Activated CD8-positive, alpha-beta memory T cell treated with anti-CD3 and anti-CD28 coated beads for 1 hour (primary cell): ENCODE results near the gene OR2T11.
"Not testable (repeated sequence)": the region's sequence is repeated elsewhere in the genome, so short reads cannot be mapped to it uniquely, and the experiment has no call there.

Source experiments
- DNase-seq, 2 donors: peaks; one replicate each; pipeline ENCODE4 v3.0.0-alpha.2; 2020; ENCODE audit warnings: low read depth in 1 of 2; ENCODE audit errors: extremely low read depth in 1 of 2

OR2T11 gene

DNA sequence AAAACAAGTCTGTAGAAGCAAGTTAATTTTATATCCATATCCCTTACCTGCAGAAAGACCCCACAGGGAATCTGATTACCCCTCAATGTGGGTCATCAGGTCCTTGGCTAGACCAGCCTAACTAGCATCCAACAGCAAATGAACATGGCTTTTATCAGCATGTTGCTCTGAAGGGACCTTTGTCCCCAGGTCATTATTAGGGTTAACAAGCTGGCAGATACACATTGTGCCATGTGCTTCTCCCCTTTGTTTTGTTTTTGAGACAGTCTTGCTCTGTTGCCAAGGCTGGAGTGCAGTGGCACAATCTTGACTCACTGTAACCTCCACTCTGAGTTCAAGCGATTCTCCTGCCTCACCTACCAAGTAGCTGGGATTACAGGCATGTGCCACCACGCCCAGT lies at the start of gene OR2T11:
Gene OR2T11, minus strand, starts transcription at position 101 of the 400 bp plus-strand sequence. CDS start 7,963 bp downstream, outside the sequence.
- DNase-seq, result not testable (repeated sequence)

DNA sequence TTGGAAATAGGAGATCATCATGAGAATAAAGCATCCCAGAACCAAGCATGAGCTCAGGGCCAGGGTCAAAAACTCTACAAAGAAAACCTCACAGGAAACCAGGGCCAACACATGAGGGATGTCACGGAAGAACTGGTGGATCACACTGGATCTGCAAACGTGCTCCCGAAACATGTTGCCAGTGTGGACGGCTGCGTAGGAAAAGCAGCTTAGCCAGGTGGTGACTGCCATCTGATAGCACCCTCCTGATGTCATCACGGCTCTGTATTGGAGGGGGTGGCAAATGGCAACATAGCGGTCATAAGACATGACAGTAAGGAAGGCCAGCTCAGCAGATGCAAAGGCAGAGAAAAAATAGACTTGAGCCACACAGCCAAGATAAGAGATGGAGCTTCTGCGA lies 46.8 kb upstream of the OR2T11 start:
- no peak for DNase-seq

DNA sequence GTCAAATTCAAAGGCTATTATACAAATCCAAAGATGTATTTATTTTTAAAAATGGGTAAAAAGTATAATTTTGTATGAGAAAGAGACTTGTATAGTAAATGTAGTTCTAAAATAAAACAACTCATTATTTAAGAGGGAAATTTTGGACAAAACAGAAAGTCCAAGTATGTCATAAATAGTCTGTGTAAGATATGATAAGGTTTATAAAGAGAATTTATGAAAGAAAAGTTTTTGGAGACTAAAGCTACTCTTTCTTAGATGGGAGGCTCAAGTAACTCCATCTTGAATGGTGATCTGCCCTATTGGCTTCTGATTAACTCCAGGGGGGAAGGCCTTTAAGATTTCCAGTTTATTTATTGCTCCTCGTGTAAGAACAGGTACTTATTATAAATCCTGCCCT lies 35.1 kb upstream of the OR2T11 start:
- no peak for DNase-seq

DNA sequence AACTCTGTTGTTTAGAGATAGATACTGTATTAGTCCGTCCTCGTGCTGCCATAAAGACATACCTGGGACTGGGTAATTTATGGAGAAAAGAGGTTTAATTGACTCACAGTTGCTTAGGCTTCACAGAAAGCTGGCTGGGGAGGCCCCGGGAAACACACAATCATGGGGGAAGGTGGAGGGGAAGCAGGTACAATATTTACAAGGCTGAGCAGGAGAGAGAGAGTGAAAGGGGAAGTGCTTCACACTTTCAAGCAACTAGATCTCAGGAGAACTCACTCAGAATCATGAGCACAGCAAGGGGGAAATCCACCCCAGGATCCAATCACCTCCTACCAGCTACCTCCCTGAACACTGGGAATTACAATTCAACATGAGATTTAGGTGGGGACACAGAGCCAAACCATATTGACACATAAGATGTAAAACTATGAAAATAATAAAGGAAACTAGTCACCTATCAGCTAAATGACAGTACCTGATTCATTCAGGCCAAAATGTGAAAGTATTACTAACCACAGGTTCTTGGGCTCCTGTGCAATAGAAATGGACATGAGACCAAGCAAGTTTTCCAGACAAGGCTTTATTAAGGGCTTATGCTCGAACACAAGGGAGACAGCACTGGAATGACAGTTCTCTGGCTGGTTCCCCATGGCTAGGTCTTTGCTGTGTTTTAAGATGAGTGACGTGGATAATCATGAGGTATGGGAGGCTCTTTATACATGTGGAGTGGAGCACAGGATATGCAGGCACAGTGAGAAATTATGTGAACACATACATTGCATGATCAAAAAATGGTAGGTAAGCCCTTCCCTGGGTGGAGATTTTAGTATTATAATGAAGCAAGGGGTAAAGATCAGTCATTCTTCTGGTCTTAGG lies 28.8 kb upstream of the OR2T11 start:
- DNase-seq, result not testable (repeated sequence)

DNA sequence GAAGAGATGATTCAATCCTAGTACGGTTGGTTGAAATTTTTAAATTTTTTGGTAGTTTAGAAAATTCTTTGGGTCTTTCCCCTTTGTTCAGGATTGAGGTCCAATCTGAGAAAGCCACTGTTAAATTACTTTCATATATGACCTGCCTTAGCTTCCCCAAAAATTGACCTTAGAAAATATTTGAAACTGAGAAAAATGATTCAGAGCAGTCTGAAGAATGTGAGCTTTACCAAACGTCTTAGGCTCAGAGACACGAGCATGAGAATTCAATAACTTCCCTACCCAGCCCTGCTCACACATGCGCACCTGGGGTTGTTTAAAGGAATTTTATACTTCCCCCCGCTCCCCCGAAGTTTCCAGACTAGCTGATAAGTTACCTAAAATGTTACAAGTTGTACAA lies 21.9 kb upstream of the OR2T11 start:
- not testable (repeated sequence) for DNase-seq

GRCh38 chr1:248655354-248655753 lies 20.5 kb upstream of the OR2T11 start, which contains the start of gene OR2T27:
OR2T27 (minus strand) TSS chr1:248655528; CDS start chr1:248650884, 4,644 bp downstream.
- not testable (repeated sequence) for DNase-seq

DNA sequence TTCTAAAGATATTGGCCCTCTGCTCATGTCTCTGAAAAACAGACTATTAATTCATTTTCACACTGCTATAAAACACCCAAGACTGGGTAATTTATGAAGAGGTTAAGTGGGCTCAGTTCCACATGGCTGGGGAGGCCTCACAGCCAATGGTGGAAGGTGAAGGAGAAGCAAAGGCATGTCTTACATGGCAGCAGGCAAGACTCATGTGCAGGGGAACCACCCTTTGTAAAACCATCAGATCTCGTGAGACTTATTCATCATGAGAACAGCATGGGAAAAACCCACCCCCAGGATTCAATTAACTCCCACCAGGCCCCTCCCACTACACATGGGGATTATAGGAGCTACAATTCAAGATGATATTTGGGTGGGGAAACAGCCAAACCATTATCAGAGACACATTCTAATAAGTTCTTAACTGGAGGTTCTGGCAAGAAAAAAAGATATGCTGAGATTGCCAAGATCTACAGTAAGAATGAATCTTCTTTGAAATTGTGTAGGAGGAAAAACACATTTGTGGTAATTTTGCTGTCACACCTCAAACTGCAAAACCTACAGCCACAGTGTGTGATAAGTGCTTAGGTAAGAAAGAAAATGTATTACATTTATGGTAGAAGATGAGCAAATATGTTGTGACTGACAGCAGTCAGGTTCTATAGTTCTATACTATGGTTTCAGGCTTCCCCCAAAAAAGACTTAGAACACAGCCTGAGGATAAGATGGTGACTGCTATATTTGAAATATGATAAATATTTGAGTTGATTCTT lies 14.1 kb upstream of the OR2T11 start:
- DNase-seq, result not testable (repeated sequence)

- DNase-seq, result not testable (repeated sequence)
Measured at GRCh38 chr1:248645178-248645577, 10.3 kb upstream of the OR2T11 start, which contains the start of gene OR2T35. OR2T35 (minus strand) TSS chr1:248645278; CDS start chr1:248639258, 6,020 bp downstream.

- not testable (repeated sequence) for DNase-seq
Measured at GRCh38 chr1:248642971-248643651, 8.2 kb upstream of the OR2T11 start.

- not testable (repeated sequence) for DNase-seq
Measured at GRCh38 chr1:248641583-248641982, 6.7 kb upstream of the OR2T11 start.

- DNase-seq, result not testable (repeated sequence)
Measured at GRCh38 chr1:248640906-248641305, 6.0 kb upstream of the OR2T11 start.

DNA sequence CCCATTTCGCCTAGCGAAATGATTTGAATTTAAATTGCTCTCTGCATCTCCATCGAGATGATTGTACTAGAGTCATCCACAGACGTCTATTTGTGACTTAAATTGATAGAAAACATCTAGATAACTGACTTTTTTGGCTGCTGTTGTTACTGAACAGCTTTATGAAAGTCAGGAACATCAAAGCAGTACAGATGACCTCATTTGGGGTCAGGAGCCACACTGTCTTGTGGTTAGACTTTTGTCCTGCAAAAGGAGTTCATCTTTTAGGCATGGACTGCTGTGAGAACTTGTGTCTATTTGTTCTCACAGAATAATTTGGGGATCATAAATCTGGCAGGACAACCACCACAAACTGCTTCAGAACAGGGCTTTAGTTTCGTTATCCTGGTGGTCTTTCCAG lies 4.8 kb upstream of the OR2T11 start:
- not testable (repeated sequence) for DNase-seq

GRCh38 chr1:248636612-248637011 lies 1.7 kb upstream of the OR2T11 start:
- DNase-seq, result not testable (repeated sequence)

DNA sequence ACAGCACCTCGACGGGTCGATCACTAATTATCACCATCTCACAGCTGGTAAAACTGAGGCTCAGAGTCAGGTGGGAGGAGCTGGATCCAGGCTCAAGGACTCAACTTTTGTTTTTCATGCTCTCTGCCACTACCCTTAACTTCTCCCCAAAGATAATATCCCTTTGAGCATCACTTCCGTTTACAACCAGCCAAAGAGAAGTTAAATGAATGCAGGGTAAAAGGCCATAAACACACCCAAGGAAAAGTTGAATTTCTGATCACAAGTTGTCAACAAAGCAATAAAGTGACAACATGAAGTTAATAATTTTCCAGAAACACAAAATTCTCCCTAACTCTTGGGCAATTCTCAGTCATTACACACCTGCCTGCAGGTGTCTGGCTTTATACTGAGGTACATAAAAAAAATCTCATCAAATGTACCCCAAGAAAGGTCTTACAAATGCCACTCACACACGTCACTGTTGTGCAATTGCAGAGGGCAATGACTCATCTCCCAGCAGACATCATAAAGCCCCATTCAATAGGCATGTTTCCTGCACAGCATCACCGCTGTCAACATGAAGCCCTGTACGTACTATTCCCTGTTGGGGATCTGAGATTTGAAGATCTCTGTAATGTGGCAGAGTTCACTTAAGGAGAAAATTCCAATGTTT lies 3.4 kb downstream of the OR2T11 start:
- DNase-seq, result no peak

GRCh38 chr1:248630551-248630950 lies 4.3 kb downstream of the OR2T11 start:
- DNase-seq, result no peak

GRCh38 chr1:248627971-248628844 lies 6.7 kb downstream of the OR2T11 start:
- no peak for DNase-seq

DNA sequence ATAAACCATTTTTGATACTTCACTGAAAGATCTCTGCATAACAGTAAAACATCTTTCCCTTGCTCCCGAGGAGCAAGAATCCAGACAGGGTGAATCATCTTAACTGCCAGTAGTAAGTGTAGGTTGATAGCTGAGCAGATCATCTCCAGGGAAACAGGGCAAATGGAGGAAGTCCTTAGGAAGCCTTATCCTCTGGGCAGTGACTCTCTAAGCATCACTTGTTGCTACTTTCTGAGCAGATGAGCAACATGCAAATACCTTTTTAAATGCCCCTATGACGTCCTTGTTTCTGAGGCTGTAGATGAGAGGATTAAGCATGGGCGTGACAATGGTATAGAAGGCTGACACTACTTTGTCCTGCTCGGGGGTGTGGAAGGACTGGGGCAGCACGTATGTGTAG lies 8.9 kb downstream of the OR2T11 start:
- no peak for DNase-seq

- no peak for DNase-seq
Measured at GRCh38 chr1:248625166-248625565, 9.7 kb downstream of the OR2T11 start.

GRCh38 chr1:248622570-248623001 lies 12.3 kb downstream of the OR2T11 start:
- no peak for DNase-seq
